Stimulated activated CD8-positive, alpha-beta memory T cell treated with anti-CD3 and anti-CD28 coated beads, Interleukin-12 subunit alpha, Interleukin-12 subunit beta, amount 100 ng/mL, for 4 hours (primary cell): ENCODE data around the gene LVRN.

Experiments
- DNase-seq: peaks from one replicate; pipeline ENCODE4 v3.0.0-alpha.2; 2020; ENCODE audit warnings: low read depth

LVRN gene

DNA sequence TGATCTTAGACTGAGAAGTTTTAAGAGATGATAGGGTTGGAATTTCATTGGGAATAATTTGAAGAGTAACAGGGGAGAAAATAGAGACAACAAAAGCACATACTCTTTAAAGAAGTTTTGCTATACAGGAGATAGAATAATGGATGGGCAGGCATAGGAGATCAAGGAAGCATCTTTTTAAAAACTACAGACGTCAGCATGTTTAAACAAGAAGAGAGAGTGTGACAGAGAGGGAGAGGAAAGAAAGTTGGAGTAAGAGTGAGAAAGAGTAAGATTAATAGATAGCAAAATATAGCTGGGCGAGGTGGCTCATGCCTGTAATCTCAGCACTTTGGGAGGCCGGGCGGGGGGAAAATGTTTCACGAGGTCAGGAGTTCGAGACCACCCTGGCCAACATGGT lies 5.3 kb upstream of the LVRN start:
- DNase-seq = no peak

DNA sequence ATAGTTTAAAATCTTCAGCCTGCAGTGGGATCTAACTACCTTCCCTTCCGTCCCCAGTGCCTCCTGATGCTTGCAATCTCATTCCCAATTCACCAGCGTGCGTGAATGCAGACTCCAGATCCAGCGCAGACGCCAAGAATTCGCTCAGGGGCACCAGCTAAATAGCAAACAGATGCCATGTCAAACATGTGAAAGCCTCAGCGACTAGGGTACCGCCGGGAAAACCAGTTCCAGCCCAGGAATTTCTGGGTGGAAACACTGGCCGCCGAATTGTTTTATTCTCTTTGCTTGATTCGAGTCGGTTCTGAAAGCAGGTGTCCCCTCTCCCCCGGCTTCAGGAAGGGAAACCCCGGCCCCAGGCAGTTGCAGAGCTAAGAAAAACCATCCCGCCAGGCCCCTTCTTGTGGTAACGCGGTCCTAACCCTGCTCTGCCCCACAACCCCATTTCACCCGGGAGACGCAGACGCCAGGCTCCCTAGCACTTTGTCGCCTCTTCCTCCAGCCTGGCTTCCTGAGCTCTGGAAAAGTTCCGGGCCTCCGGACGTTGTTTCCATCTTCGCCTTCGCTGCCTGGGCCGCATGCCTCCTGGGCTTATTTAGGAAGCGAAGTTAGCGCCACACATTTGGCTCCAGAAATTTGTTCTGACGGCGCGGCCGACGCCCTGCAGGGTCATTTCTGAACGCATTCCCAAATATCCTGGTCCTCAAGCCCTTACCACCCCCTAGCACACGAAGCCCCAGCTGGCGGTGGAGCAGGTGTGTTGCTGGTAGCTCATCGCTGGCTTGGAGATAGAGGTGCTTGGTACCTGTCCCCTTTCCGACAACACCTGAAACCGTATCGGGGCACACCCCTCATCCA lies 665 bp upstream of the LVRN start:
- no peak for DNase-seq

DNA sequence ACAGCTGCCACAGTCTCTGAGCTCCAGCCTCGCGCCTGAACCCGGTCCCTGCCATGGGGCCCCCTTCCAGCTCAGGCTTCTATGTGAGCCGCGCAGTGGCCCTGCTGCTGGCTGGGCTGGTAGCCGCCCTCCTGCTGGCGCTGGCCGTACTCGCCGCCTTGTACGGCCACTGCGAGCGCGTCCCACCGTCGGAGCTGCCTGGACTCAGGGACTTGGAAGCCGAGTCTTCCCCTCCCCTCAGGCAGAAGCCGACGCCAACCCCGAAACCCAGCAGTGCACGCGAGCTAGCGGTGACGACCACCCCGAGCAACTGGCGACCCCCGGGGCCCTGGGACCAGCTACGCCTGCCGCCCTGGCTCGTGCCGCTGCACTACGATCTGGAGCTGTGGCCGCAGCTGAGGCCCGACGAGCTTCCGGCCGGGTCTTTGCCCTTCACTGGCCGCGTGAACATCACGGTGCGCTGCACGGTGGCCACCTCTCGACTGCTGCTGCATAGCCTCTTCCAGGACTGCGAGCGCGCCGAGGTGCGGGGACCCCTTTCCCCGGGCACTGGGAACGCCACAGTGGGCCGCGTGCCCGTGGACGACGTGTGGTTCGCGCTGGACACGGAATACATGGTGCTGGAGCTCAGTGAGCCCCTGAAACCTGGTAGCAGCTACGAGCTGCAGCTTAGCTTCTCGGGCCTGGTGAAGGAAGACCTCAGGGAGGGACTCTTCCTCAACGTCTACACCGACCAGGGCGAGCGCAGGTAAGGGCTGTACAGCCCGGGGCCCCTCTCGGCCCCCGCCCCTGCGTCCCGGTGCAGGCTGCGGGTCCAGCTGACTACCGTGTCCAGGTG lies 509 bp downstream of the LVRN start:
- no peak for DNase-seq

DNA sequence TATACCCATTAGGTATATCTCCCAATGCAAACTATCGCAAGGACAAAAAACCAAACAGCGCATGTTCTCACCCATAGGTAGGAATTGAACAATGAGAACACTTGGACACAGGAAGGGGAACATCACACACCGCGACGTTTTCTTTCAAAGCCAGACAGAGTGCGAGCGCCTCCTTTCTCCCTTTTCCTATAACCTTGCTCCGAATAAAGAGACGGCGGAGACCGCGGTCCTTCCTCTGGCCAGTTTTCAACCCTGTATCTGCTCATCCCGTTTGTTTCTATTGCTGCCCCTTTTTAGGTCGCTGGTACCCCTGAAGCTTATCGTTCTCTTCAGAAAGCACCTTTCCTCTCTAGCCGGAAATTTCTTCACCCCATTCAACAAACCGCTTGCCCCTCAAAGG lies 1.3 kb downstream of the LVRN start:
- DNase-seq = no peak

DNA sequence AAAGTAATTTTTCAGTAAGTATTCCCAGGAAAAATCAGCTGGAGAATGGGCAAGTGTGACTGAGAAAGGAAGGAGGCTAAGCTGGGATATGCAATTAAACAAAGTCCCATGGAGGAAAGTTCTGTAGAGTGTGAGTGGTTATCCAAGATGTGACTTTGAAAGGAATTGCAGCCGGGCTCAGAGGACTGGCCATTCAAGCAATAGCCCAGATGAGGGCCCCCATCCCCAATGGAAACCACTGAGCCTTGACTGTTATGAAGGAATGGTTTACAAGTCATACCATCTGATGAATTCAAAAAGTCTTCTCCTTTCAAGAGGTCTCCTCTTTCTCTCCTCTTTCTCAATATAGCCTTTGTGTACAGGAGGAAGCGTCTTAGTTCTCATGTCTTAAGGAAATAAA lies 6.5 kb downstream of the LVRN start:
- no peak for DNase-seq

DNA sequence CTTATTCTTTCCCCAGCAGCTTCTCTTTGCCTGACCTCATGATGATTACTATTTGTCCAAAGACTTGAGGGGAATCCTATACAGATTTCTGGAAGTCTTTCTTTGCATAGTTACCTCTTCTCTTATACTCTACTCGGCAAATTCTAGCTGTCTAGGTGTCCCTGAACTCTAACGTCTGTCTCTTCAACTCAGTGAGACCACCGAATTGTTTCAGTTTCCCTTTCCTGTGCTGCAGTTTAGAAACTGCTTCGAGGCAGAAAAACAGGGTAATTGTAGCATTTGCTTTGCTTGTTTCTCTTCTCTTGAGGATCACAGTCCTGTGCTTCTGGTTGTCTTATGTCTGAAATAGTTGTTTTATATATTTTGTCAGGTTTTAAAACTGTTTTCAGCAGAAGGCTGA lies 14.8 kb downstream of the LVRN start:
- no peak for DNase-seq

DNA sequence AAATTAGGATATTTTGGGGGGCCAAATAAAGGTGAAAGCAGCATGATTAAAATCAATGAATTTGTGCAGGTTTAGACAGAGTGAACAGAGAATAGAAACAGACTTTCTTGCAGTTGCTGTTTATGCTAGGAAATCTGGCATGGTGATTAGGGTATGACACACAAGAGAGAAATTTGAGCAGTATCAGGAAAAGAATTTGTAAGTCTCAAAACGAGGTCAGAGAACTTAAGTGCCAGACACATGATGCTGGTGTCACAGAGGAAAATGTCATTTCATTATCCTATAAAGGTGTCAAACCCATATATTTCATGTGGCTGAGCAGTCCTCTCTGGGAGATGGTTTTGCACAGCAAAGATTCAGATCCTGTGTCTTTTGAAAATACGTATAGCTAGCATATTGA lies 15.7 kb downstream of the LVRN start:
- DNase-seq = no peak

DNA sequence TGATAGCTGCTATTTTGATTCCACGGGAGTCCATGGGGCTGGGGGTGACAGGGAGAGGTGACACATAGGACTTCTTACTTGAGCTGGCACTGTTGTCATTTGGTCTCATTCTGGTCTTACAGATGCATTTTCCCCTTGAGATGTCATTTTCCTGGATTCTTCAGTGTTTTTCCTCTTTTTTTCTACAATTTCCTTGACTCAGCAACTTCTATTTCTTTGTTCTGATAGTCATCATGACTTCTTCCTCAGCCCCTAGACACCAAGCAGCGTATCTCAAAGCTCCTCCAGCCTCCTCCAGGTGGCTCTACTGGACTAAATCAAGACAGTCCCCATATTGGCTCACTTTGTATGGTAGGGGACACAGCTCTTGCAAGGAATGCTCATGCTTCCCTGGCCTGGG lies 16.5 kb downstream of the LVRN start:
- no peak for DNase-seq

DNA sequence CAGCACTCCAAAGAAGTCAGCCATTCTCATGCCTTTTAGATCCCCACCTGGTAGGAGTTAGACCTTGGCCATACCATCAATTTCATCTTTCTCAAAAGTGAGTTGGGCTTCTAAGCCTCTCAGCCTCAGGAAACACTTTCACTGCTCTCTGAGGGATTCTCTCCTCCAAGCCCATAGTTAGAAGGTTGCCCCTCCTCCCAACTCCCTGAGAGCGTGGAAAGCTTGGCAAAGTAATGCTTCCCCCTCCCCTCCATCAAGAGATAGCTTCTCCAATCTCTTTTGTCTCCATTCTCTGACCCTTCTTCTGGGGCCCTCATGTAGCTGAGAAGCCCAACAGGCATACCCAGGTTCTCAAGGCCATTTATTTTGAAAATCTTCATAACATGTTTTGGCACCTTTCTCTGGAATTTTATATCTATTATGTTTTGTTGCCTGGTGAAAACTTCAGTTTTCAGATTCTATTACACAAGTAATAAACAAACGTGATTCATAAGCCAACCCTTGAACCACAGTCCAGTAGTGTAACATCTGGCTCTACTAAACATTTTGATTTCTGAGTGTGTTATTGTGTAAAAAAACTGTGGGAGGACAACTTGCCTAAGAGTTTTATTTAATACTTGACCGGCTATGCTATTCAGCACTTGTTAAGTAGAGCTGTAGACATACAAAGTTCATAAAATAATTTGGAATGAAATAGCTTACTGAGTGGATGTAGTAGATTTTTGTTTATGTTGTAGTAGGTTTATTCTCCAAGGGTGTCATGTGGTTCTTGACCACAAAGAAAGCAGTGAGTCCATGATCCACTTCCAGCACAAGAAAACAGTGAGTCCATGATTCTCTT lies 17.1 kb downstream of the LVRN start:
- no peak for DNase-seq

DNA sequence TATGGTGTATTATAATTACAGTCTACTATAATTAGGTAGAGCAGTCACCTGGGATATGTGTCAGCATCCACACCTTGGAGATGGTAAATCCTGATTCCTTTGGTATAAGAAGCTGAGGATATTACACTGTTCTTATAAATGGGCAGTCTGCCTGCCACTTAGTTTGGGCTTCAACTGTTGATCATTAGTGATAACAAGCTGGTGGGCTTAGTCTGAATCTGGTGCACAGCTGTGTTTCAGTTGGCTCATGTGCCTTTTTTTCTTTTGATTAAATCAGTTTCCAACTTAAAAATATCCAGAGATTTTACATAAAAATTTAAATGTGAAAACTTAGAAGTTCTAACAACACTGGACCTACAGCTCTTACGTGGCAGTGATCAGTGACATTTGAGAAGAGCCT lies 21.2 kb downstream of the LVRN start:
- DNase-seq = no peak

DNA sequence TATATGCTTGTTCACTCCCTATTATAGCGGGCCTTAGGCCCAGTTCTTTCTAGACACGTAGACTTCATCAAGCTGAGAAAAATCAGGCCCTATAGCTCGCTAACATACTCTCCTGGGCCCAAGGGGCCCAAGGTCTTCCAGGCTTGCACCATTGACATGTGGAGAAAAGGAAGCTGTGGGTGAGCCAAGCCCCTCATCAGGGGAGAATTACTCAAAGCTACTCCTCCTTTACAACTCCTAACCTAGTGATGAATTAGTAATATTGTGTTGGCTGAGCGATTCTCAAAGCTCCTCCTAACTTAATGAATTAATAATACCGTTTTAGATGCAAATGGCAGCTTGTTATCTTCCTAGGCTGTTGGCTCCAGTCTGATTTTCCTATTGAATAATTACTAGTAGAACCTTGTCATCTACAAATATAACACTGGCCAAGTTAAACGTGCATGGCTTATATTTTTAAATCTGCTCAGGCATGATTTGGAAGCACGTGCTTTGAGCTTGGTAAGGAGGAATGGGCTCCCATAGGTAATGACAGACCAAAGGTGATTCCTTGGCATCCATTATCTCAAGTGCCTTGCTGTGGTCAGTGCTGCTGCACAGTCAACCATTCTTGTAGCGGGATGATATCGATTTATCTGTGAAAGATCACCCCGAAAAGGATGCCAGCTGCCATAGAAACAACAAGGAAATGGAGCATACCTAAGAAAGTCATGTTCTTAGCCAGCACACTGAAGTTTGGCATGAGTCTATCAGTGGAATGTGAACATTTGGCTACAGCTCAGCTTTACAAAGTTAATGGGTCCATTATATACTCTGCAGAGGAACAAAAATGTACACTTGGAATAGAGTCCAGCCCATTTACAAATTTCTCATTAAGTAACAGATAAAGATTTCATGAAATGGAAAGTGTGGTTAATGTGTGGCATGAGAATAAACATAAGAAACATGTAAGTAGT lies 23.8 kb downstream of the LVRN start:
- no peak for DNase-seq

DNA sequence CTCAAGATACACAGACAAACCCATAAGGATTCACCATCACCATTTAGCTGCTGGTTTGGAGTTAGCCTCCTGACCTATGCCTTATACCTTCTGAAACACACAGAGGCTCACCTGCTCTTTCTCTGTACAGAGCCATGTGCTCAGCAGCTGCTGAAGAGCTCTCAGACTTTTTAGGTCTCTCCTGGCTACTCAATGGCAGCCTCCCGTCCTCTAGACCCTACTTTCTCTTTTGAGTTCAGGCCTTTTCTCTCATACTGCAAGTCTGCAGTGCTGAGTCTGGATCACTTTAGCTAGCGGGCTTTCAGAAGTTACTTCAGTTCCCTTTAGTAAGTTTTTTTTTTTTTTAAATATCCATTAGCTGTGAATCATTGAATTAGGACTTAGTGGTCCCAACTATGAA lies 25.7 kb downstream of the LVRN start:
- DNase-seq = no peak

DNA sequence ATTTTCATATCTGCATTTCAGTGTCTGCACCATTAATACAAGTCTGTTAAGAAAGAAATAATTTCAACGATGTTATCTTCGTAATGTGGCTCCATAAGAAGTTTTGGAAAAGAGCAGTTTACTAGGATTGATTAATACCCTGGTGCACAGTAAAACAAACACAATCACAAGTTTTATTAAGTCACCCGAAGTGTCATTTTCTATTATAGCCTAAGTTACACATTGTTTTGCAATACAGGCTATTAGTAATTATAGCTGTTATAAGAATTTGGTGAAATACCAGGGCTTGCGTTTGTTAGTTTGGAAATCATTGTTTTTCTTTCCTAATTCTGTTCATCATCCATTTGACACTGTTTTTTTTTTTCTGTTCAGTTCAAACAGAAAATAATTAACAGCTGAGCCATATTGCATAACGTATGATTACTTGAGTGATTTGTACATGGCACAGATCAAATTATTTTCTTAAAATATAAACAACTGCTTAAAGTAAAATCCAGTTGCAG lies 30.6 kb downstream of the LVRN start:
- no peak for DNase-seq

DNA sequence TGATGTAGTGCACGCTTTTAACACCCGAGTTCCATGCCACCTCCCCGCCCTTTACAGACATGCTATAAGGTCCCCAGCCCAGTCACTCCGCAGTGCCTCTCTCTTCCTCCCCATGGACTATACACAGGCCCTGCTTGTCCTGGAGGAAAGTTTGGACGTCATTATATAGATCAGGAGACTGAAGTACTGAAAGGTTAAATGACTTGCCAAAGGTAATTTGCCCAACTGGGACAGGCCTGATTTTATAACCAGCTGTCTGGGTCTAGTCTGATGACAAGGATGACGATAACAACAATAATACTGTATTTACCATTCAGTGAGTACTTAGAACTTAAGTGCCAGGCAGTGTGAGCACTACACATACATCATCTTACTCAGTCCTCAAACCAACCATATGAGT lies 33.1 kb downstream of the LVRN start:
- DNase-seq = no peak

DNA sequence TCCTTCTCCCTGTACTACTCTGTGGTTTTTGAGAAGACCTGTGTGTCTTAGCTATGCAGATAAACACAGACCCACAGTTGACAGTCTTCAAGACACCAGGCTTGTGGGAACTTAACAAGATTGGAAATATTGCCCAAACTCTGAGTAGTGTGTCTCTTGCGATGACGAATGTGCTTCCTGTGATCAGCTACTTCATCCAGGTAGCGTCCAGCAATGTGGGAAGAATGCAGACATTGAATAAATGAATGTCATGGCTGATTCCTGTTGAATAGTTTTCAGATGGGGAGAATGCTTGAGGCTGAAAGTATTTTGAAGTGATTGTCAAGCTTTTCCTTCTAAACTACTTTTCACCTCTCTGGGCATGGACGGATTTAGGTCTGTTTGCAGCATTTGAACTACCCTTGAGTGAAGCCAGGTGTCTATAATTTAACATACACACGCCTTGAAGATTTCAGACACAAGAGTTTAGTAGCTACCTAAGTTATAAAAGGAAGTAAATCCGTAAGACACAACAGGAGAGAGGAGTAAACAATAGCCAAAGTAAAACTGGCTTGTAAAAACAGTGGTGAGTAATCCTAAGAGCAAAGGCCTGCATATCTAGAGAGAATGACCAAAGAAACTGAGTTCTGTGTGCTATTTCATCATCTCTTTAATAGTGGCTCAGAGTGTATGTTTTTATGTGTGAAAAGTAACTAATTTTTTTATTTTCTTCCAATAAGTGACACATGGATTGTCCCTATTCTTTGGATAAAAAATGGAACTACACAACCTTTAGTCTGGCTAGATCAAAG lies 40.0 kb downstream of the LVRN start:
- DNase-seq = no peak

DNA sequence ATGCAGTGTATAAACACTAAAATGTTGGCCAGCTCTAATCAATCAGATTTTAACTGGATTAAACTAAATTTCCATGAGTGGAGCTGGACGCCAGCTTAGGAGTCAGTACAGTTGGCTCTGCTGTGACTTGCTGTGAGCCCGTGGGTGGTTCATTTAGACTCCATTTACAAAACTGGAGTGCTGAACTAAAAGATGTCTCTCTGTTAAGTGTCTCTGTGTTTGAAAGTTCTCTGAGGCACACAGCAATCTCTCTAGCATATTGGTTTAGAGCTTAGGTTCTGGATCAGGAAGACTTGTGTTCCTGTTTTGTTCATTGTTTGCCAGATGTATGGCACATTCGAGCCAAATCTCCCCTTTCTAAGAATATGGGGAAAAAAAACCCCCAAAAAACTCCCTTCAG lies 42.0 kb downstream of the LVRN start:
- no peak for DNase-seq

DNA sequence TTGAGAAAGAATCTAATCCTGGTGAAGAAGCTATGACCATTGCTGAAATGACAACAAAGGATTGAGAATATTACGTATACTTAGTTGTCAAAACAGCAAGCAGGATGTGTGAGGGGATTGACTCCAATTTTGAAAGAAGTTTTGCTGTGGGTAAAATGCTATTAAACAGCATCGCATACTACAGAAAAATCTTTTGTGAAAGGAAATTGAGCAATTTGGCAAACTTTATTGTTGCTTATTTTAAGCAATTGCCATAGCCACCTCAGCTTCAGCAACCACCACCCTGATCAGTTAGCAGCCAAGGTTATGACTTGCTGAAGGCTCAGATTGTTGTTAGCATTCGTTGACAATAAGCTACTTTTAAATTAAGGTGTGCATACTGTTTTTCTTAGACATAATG lies 47.5 kb downstream of the LVRN start:
- DNase-seq = no peak

DNA sequence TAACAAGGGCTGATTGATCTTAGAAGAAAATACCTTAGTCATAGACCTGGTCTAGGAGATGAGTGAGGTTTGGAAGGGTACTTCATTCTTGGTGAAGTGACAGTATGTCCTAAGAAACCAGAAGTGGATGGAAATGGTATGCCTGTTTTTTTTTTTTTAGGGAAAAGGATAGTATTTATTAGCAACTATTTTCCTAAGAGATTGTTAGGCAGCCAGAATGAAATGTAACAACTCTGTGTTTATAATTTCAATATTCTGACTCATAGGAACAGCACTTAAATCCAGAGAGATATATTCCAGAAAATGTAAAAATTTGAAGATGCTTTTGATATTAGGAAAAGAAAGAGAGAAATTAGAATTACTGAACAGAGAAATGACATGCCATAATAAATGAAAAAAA lies 48.8 kb downstream of the LVRN start:
- DNase-seq = no peak

DNA sequence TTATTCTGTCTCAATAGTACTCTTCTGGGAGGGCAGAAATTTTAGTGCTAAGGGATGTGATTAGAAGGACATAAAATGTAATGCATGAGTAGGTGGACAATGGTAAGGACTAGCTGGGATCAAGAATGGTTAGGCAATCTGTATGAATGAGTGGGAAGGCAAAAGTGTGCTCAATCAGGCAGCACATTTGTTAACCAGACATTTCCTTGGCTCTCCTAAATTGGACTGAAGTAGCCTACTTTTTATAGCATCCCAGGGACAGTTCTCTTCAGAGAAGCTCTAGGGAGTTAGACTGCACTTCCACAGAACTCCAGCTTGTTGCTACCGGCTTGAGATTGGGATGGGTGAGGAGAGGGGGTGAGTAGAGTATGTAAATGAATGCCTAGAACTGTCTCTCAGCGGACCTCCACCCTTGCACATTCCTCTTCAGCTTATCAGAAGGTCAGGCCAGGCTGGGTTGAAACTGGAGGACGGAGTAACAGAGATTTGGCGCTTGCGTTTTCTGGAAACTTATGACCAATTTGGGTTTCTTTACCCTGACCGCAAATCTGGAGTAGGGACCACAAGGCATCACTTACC lies 51.0 kb downstream of the LVRN start:
- no peak for DNase-seq

DNA sequence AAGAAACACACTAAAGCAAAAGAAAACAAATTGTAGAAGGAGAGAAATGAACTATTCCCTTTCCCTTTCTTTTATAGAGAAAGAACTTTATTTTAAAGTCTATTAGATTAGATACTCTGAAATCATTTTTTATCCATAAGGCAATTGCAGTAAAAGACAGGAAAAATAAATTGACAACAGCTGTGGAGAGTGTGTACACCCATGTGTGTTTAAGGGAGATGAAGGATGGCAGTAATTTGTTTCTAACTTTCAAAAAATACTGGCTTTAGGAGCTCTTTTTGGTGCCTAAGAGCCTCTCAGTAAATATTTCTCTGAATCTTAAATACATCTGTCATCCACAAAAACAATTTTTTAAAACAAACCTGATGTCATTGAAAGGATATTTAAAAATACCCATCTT lies 51.7 kb downstream of the LVRN start:
- DNase-seq = no peak
